GM21526 (cell line): Measurements from ENCODE around the gene UBE2R2.
"Not testable (repeated sequence)": the region's sequence is repeated elsewhere in the genome, so short reads cannot be mapped to it uniquely, and the experiment has no call there.

ENCODE experiments used
- ATAC-seq: cut with Tn5 transposase; IDR thresholded peaks from one replicate; pipeline ENCODE4 v1.9.1; 2021; ENCODE audit warnings: moderate library complexity; ENCODE audit not compliant: unreplicated experiment, low FRiP score

Gene UBE2R2

DNA sequence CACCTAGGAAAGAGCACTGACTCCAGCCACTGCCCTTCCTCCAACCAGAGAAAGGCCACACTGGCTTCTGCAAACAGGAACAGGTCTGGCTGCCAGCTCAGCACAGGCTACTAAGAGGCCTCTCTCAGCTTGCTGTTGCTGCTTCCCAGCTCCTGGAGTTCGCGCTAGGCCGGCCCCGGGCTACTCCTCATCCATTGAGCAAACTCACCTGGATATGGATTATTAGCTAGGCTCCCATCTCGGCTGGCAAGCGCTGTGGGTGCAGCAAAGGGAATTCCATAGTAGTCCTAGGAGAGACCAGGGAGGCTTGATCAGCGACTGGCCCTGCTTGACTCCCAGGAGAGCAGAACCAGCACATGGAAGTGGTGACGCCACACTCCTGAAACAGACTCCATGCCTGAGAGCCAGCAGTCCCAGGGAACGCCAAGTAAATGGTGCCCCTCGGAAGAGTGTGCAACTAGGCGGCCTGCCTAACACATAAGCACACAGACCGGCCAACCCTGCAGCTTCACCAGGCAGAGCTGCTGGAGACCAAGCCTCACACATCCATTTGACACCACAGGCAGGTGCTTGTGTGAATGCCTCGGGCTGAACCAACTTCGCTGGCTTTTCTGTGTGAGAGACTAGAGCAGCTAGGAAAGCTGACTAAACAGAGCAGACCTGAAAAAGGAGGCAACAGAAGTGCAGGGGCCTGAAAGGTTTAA is 107.2 kb downstream of the UBE2R2 start:
- no peak for ATAC-seq

DNA sequence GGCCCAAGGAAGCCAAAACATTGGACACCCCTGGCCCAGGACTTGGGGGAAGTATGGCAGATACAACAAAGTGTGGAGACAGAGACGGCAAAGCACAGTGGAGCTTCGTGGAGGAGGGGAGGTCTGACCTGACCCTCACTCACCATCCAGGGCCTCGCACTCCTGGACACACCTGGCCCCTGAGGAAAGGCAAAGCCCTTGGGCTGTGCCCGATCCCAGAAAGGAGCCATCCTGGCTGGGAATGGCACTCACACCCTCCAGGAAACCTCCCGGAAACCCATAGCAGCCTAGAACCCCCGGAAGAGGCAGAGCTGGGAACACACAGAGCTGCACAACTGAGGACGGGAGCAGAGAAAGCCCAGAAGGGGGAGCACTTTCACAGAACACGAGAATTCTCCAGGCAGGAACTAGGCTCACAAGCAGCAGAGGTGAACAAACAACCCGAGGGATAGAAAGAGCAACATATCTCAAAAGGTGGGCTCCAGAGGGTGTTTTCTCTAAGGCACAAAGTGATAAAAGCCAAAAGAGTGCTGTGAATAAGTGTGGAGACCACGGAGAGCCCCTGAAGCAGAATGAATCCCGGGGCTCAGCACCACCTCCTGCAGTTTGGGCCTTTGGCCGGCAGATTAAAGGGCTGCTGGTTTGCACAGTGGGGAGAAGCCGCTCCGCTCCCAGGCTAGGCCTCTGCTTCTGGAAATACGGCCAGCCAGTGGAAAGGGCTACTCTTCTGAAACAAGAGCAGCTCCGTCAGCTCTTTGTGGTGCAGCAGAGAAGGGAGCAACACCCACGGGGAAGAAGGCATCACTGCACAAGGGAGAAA is 108.2 kb downstream of the UBE2R2 start:
- no peak for ATAC-seq

DNA sequence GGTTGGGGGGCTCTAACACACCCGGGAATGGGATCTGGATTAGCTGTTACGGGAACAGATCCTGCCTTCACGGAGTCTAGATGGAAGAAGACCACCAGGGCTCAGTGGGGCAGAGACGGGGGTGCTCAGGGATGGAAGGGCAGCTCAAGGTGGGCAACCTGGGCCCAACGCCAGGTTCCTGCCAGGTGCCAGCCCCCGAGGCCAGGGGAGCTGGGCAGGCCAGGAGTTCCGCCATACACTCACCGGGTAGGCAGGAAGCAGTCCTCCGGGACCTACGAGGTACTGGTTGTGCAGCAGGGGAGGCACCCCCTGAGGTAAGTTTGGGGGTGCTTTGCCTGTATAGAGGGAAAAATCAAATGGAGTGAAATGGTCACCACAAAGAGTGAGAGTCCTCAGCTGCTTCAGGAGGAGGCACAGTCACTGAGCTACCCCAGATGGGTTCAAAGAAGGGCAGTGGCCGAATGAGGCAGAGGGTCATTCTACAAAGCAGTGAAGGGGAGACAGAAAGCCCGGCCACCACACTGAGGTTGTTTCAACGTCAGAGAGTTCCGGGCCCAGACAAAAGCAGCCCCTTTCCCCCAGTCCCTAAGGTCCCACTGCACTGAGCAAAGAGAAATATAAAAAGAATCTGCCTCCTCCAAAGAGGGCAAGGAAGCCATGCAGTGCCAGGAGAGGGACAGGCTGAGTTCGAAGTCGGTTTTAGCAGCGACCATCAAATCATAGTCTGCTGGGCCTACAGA is 110.0 kb downstream of the UBE2R2 start:
- no peak for ATAC-seq

DNA sequence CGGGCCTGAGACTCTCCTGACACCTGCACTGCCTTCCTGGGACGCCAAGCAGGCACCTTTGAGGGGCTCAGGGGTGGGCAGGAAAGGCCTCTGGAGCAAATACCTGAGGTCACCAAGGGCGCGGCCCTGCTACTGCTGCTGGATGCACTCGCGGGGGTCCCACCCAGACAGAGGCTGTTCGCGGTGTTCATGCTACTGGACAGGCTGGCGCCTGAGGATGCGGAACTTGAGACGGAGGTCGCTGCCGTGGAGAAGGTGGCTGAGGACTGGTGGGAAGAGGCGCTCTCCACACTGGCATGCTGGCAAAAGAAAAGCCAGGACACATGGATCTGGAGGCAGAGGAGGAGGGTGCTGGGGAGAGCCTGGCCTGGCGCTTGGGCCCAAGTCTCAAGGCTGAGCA is 110.7 kb downstream of the UBE2R2 start:
- no peak for ATAC-seq

DNA sequence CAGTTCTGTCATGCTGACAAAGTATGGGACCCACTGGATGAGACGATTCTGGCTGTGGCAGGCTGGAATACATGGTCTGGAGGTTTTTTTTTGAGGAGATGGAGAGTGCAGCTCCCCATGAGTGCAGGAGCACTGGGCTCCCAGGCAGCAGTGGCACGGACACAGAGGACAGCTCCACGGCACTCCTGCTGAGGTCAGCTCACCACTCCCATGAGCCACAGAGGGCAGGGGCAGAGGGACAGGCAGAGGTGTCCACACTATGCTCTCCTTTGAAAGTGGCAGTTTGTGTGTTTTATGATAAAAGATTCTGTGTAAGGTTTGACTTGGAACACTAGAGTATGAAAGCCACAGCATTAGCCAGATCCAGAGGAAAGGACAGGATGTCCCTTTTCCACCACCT is 114.4 kb downstream of the UBE2R2 start:
- ATAC-seq: no peak

- ATAC-seq: no peak
Measured at GRCh38 chr9:33932078-33932807, 115.3 kb downstream of the UBE2R2 start.

DNA sequence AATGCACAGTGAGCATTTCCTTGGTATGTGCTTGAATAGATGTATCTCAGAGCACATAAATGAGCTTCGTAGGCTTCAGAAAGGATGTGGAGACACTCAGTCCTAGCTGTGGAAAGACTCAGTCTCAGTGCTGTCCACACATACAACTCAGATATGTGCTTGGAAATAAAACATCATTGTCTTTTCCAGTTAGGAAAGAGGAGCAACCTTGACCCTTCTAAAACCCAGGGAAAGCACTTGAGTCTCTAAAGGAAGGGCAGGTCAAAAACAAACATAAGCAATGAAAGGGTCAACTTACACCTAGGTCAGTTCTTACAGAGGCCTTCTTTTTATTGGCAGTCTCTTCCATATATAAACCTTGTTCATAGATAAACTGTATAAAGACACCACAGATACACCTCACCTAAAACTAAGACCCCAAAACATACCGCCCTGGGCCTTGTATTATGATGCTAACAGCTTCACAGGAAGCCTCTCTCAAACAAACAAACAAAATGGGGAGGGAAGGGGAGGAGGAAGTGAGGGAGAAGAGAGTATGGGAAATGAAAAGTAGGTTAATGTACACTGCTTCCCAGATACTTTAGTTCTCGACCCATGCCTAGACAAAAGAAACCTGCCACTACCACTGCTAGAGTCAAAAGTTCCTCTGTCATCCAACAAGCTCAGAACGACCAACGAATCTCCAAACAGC is 117.4 kb downstream of the UBE2R2 start:
- no peak for ATAC-seq

DNA sequence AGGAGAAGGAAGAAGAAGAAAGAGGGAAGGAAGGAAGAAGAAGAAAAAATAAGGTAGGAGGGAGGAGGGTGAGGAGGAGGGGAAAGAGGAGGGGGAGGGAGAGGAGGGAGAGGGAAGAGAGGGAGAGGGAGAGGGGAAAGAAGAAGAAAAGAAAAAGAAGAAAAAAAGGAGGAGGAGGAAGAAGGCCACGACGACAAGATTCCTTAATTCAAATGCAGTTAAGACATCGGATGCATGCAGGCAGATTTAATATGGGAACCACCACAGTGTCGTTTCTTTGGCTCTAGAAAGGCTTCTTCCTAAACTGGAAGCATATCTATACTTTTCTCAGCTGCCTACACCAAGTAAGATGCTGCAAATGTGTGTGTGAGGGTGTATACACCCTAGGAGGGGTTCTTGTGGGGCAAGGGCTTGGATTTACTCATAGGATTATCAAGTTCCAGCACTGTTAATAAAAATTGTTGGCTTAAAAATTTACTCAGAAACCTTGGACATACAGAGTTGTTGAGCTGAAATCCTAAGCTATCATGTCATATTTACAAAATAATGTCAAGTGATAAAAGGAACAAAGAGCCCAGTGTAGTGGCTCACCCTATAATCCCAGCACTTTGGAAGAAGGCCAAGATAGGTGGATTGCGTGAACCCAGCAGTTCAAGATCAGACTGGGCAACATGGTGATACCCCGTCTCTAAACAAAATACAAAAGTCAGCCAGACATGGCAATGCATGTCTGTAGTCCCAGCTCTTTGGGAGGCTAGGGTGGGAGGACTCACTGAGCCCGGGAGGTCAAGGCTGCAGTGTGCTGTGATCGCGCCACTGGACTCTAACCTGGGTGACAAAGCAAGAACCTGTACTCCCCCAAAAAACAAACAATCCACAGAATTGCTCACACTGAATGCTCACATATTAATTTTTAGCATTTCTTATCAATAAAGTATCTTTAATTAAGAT is 123.2 kb downstream of the UBE2R2 start:
- no peak for ATAC-seq

GRCh38 chr9:33942471-33943083 is 125.6 kb downstream of the UBE2R2 start:
- no peak for ATAC-seq

DNA sequence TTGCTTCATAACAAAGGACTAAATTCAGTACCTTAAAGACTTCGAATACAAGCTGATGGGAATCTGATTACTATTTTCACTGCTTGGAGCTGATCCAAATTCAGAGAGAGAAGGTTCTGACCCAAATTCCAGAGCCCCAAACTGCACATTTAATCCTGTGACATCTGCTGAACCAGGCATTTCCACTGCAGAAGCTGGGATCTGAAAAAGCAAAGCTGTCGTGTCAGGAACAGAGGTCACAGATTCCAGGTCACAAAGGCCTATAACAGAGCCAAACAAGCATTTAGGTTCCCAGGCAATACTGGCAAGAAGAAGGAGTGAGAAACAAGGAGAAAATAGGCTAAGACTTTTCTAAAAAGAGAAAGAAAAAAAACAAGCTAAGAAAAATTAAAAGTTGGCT is 126.4 kb downstream of the UBE2R2 start:
- ATAC-seq: no peak

DNA sequence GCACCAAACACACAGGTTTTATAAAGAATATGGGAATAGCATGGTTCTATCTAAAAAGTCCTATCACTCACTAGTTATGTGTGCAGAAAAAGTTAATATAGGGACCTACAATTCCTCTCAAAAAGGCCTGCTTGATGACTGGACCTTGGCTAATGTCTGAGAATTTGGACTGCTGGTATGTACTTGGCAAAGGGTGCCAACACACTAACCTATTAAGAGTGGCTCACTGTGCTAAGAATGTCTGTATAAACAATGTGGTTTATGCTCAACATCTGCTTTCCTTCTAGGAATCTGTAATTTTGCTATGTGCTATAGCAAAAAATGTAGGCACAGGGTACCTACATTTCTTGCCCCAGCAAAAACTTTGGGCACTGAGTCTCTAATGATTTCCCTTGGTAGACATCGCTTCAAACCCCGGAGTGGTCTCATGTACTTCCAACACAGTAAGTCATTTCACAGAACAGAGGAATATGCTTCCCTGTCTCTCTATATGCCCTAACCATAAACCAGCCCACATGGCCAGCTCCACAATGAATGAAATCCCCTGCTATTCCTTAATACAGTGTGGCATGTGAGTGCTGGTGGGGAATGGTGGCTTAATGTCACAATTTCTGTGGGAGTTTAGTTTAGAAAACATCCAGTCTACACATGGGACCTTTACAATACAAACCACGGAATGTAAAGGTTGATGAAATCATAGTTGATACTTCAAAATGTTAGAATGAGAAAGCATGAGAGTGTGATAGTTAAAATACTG is 130.0 kb downstream of the UBE2R2 start:
- ATAC-seq: no peak

- no peak for ATAC-seq
Measured at GRCh38 chr9:33950371-33950770, 133.4 kb downstream of the UBE2R2 start.

DNA sequence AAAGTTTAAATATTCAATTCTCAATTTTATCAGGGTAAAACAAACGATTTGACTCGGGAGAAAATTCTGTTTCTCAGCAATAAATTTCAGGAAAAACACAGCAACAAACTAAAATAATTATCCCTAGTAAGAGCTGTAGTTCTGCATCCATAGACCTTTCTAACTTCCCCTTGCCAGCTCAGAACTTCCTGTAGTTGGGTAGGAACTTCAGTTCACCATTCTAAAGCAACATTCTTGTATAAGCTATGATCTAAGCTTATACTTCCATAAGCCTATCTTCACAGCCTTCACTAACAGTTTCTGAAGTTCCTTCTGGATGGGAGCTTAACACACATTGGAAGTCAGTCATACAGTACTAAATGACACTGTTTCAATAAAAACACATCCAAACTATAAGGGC is 135.1 kb downstream of the UBE2R2 start:
- no peak for ATAC-seq

- ATAC-seq: no peak
Measured at GRCh38 chr9:33956544-33956943, 139.6 kb downstream of the UBE2R2 start.

DNA sequence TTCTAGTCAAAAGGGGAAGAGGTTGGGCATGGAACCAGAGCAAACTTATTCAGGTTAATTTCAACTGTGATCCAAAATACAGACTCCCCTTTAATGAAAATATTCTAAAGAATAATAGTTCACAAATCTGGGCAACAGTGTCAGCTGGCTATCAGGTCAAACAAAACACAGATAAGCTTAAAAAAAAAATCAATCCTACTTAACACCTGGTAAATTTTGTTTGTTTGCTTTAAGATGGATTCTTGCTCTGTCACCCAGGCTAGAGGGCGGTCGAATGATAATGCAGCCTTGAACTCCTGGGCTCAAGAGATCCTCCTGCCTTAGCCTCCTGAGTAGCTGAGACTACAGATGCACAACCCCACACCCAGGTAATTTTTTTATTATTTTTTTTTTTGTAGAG is 142.8 kb downstream of the UBE2R2 start:
- no peak for ATAC-seq

DNA sequence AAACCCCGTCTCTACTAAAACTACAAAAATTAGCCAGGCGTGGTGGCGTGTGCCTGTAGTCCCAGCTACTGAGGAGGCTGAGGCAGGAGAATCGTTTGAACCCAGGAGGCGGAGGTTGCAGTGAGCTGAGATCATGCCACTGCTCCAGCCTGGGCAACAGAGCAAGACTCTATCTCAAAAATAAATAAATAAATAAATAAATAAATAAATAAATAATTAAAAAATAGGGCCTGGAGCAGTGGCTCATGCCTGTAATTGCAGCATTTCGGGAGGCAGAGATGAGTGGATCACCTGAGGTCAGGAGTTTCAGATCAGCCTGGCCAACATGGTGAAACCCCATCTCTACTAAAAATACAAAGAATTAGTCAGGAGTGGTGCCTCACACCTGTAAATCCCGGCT is 145.5 kb downstream of the UBE2R2 start:
- ATAC-seq: not testable (repeated sequence)

DNA sequence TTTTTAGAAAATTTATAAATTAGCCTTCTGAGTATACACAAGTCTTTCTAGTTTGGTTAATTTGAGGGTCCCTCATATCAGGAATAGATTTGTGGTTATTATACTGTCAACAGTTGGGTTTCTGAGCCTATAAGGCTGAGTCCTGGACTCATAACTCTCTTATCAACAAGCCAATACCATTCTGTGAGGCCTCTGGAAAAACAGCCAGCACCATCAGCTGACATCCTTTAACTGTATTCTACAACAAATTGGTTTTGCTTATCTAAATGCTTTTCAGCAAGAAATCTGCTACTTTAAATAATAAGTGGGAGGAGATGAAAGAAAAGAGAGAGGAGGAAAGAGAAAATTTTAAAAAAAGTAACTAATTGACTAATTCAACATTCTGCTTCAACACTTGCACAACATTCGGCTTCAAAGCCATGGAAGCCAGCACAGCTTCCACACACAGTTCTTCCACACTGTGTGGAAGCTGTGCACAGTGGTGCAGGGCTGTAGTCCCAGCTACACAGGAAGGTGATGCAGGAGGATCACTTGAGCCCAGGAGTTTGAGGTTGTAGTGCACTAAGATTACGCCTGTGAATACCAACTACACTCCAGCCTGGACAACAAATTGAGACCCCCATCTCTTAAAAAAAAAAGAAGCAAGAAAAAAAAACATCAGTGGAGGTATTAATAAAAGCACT is 147.3 kb downstream of the UBE2R2 start:
- ATAC-seq: no peak
